SW480 (cell line): ENCODE data around the gene SLC25A26.

Experiments used
- DNase-seq: peaks from one replicate; pipeline ENCODE4 v3.0.0-alpha.2; 2016; ENCODE audit warnings: low spot score

The SLC25A26 gene

GRCh38 chr3:66227051-66227450 lies 6.2 kb downstream of the SLC25A26 start:
- no peak for DNase-seq

GRCh38 chr3:66227915-66228314 lies 7.1 kb downstream of the SLC25A26 start:
- DNase-seq, result no peak

GRCh38 chr3:66228707-66229106 lies 7.9 kb downstream of the SLC25A26 start:
- no peak for DNase-seq

GRCh38 chr3:66229931-66230330 lies 9.1 kb downstream of the SLC25A26 start:
- DNase-seq, result no peak

GRCh38 chr3:66233033-66233432 lies 12.2 kb downstream of the SLC25A26 start:
- no peak for DNase-seq

- no peak for DNase-seq
Measured at GRCh38 chr3:66236281-66236680, 15.5 kb downstream of the SLC25A26 start.

GRCh38 chr3:66237552-66237951 lies 16.8 kb downstream of the SLC25A26 start:
- DNase-seq, result no peak

- no peak for DNase-seq
Measured at GRCh38 chr3:66239513-66240123, 18.8 kb downstream of the SLC25A26 start.

GRCh38 chr3:66241466-66241865 lies 20.7 kb downstream of the SLC25A26 start:
- DNase-seq, result no peak

GRCh38 chr3:66242788-66243464 lies 22.1 kb downstream of the SLC25A26 start:
- DNase-seq, result no peak

GRCh38 chr3:66248641-66249040 lies 27.8 kb downstream of the SLC25A26 start:
- DNase-seq, result no peak

- peak; percentile 22 for DNase-seq
Measured at GRCh38 chr3:66253790-66254620, 33.2 kb downstream of the SLC25A26 start.

GRCh38 chr3:66255865-66256264 lies 35.1 kb downstream of the SLC25A26 start:
- no peak for DNase-seq

GRCh38 chr3:66256806-66257205 lies 36.0 kb downstream of the SLC25A26 start:
- no peak for DNase-seq

- DNase-seq, result no peak
Measured at GRCh38 chr3:66259566-66260255, 38.9 kb downstream of the SLC25A26 start.

GRCh38 chr3:66260431-66260830 lies 39.6 kb downstream of the SLC25A26 start:
- no peak for DNase-seq

GRCh38 chr3:66261355-66261754 lies 40.6 kb downstream of the SLC25A26 start:
- no peak for DNase-seq

GRCh38 chr3:66265649-66266048 lies 44.8 kb downstream of the SLC25A26 start:
- DNase-seq, result no peak

- no peak for DNase-seq
Measured at GRCh38 chr3:66266551-66266950, 45.8 kb downstream of the SLC25A26 start.

GRCh38 chr3:66267031-66267430 lies 46.2 kb downstream of the SLC25A26 start:
- no peak for DNase-seq

GRCh38 chr3:66267906-66268305 lies 47.1 kb downstream of the SLC25A26 start:
- DNase-seq, result no peak

- no peak for DNase-seq
Measured at GRCh38 chr3:66268864-66269263, 48.1 kb downstream of the SLC25A26 start.
